ENCODE results near the gene GRIA3.
"Not testable (repeated sequence)": the region's sequence is repeated elsewhere in the genome, so short reads cannot be mapped to it uniquely, and the experiment has no call there.

GRIA3 gene

GRCh38 chrX:123348468-123348867, 164.4 kb downstream of the GRIA3 start:
- no peak for DNase-seq (ENCODE audit: low read depth)

GRCh38 chrX:123350226-123350625, 166.1 kb downstream of the GRIA3 start:
- no peak for DNase-seq (ENCODE audit: low read depth)

GRCh38 chrX:123357941-123358340, 173.9 kb downstream of the GRIA3 start:
- DNase-seq (ENCODE audit: low read depth), result no peak

DNA sequence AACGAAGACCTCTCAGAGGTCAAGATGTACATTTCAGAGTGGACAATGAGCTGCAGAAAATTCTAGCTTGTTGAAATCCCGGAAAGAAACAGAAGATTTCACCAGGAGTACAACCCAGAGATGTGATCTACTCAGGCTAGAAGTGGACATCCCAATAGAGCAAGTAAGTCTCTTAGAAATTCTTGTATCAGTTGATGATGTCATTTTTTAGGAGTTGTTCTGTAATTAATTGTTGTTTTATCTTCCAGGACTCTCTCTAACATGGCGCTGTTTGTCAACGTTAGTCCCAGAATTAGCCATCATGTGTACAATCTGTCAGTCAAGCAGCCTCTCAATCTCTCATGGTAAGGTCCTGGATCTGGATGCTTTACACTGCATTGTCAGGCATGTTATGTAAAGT, 174.4 kb downstream of the GRIA3 start:
- DNase-seq (ENCODE audit: low read depth), result no peak

GRCh38 chrX:123361371-123361770, 177.3 kb downstream of the GRIA3 start:
- DNase-seq (ENCODE audit: low read depth), result no peak

DNA sequence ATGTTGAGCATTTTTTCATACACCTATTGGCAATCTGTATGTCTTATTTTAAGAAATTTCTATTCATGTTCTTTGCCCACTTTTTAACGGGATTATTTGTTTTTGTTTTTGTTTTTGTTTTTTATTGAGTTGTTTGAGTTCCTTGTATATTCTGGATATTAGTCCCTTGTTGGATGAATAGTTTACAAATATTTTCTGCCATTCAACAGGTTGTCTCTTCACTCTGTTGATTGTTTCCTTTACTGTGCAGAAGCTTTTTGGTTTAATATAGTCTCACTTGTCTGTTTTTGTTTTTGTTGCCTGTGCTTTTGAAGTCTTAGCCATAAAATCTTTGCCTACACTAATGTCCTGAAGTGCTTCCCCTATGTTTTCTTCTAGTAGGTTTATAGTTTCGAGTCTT, 202.1 kb downstream of the GRIA3 start:
- DNase-seq (ENCODE audit: low read depth), result not testable (repeated sequence)

GRCh38 chrX:123392921-123393320, 208.8 kb downstream of the GRIA3 start:
- DNase-seq (ENCODE audit: low read depth), result no peak

- no peak for DNase-seq (ENCODE audit: low read depth)
Measured at GRCh38 chrX:123399709-123400108, 215.6 kb downstream of the GRIA3 start.

- no peak for DNase-seq (ENCODE audit: low read depth)
Measured at GRCh38 chrX:123405231-123405630, 221.2 kb downstream of the GRIA3 start.

GRCh38 chrX:123408821-123409737, 225.0 kb downstream of the GRIA3 start:
- no peak for DNase-seq (ENCODE audit: low read depth)

DNA sequence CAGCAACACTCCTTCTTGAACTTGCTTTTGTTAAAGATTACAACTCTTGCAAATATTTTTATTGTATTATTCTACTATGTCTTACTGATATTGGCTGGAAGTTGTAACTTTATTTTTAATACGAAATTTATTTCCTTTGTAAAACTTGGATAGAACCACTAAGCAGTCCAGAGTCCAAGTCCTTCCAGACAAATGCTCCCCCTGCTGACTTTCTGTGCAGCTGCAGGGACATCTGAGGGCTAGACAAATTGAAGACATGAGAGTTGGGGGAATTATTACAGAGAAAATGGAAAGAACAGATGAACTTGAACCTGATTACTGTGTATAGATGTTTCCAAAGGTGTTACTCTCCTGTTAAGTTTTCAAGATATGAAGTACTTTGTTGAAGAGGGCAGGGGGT, 238.8 kb downstream of the GRIA3 start:
- no peak for DNase-seq (ENCODE audit: low read depth)

DNA sequence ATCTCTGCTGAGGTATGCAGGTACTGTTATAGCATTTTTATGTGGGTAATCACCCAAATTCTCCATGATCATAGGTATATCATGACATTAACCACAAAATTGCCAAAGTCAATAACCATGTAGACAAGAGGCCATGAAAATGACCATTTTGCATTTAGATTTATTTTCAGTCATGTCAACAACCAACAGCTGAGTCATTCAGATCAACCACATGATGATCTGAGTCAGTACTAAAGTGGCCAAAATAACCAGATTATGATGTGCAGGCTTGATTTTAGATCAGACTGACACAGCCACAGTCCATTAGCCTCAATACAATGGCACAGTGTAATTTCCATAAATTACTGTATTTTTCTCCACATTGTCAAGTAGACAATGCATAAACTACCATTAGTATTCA, 240.5 kb downstream of the GRIA3 start:
- DNase-seq (ENCODE audit: low read depth), result no peak

GRCh38 chrX:123425471-123425870, 241.4 kb downstream of the GRIA3 start:
- DNase-seq (ENCODE audit: low read depth), result no peak

DNA sequence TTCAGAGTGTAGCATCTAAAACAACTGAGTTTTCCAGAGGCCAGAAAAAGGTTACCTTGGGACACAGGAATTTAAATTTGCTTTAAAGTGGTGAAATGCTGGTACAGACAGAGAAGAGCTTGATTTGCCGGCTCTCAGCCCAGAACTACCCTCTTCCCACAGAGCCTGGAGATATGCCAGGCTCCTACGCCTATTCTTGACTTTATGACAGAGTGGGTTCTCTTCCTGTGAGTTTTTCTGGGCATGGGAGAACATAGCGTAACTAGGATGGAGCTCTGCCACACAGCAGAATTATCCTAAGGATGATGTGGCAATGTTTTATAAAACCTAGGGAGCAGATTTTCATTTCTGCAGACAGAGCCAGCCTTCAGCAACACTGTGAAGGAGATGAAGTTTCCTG, 241.8 kb downstream of the GRIA3 start:
- no peak for DNase-seq (ENCODE audit: low read depth)

GRCh38 chrX:123432361-123433150, 248.5 kb downstream of the GRIA3 start:
- no peak for DNase-seq (ENCODE audit: low read depth)

- DNase-seq (ENCODE audit: low read depth), result no peak
Measured at GRCh38 chrX:123436512-123437136, 252.5 kb downstream of the GRIA3 start.

- DNase-seq (ENCODE audit: low read depth), result not testable (repeated sequence)
Measured at GRCh38 chrX:123439926-123440325, 255.8 kb downstream of the GRIA3 start.

GRCh38 chrX:123442764-123443163, 258.7 kb downstream of the GRIA3 start:
- DNase-seq (ENCODE audit: low read depth), result no peak

DNA sequence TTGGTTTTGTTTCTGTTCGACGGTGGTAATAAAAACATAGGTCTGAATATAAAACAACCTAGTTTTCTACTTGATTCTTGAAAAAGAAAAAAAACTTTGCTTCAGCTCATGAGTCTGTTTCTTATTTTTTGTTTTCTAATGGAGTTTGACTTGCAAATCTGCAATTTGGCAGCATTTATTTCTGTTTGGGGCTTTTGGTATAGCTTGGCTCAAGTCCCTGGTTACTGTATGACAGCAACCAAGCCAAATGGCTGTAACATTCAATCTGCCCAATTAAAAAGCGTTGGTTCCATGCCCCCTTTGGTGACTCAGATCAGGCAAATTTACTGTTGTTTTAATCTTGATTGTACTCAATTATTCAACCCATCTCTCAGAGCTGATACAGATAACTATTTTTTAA, 263.4 kb downstream of the GRIA3 start:
- no peak for DNase-seq (ENCODE audit: low read depth)

DNA sequence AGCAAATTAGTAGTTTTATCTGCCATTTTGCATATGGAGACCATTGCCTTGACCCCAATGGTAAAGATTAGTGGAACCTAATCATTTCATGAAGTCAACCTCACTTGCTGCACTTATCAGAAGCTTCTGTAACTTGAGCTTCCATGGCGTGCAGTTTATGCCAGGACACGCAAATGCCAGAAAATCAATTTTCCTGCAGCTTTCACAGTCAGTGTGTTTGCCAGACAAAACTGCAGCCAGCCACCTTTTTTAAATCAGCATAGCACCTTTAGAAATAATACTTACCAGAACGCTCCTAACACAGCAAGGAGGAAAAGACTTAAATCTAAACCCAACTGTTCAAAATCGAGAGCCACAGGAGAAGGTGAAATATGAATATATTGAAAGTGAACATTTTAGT, 265.3 kb downstream of the GRIA3 start:
- no peak for DNase-seq (ENCODE audit: low read depth)

GRCh38 chrX:123450222-123450621, 266.1 kb downstream of the GRIA3 start:
- DNase-seq (ENCODE audit: low read depth), result no peak

DNA sequence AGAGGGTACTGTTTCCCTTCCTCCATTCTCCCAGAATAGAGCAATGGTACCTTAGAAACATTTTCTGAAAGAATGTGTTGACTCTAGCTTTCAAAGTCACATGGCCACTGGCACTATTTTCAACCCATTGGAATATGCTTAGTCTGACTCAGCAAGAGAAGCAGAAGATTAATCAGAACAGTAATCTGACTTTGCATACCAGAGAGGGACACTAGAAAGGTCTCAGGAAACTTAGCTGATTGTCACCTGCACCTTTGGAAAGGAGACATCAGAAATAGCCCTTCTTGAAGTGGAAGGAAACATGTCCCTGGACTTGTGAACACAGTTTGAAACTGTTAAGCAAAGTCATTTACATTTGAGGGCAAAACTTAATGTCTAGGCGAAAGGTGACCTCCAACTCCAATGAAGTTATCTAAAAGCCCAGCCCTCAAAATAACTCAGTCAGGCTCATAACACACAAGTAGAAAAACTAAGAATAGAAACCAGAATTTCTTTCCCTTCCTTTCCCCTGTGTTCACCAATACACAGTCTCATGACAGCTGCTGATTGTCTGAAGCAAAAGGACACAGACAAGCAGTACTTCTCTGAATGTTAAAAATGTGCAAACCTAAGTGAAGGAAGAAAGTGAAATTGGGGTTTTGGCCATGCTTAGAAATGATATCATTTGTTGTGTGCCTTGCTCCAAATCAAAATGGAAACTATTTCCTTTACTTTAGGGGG, 270.8 kb downstream of the GRIA3 start:
- DNase-seq (ENCODE audit: low read depth), result no peak
